Measurements from ENCODE around the gene SMG6.

DNA sequence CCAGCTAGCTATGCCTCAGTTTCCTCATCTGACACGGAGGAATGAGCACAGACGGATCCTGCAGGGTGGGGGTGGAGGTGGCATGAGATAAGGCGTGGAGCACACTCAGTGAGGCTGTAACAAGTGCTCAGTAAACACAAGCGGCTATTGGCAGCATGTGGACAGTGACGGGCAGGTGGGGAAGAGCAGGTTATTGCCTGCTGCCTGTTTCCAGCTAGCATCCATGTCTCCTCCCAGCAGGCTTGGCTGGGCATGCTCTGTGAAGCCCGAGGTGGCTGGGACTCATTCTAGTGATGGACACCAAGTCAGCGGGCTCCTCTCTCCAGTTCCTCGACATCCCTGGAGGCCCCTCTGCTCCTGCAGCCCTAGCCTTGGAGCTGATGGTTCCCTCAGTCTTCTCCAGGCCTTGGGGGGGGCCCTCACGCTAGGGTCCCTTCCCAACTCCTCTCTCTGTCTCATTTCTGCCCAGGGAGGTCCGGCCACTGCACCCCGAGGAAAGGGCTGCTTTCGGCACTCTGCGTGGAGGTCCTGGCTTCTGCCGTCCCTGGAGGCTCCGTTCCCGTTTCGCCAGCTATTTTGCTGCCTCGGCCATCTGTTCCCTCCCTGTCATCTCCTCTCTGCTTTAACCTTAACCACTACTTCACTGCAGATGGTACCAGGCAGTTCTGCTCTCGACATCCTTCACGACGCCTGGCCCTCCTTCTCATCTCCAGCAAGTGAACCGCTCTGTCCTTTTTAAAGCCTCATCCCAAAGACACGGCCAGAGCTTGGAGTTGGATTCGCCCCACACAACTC lies 284.7 kb downstream of the SMG6 start:
- TF ChIP-seq, protein P1, sequence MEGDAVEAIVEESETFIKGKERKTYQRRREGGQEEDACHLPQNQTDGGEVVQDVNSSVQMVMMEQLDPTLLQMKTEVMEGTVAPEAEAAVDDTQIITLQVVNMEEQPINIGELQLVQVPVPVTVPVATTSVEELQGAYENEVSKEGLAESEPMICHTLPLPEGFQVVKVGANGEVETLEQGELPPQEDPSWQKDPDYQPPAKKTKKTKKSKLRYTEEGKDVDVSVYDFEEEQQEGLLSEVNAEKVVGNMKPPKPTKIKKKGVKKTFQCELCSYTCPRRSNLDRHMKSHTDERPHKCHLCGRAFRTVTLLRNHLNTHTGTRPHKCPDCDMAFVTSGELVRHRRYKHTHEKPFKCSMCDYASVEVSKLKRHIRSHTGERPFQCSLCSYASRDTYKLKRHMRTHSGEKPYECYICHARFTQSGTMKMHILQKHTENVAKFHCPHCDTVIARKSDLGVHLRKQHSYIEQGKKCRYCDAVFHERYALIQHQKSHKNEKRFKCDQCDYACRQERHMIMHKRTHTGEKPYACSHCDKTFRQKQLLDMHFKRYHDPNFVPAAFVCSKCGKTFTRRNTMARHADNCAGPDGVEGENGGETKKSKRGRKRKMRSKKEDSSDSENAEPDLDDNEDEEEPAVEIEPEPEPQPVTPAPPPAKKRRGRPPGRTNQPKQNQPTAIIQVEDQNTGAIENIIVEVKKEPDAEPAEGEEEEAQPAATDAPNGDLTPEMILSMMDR (IDR thresholded peaks at IDR 0.05): no peak
- TF ChIP-seq POLR2A (IDR thresholded peaks at IDR 0.05): no peak

Measured in uterus (tissue), 2 donors.